Mucosa of descending colon (tissue), 3 donors: ENCODE measurements around the gene VILL. TPM values are rescaled to one million over a fixed set of nuclear protein-coding genes. Genes with fewer than 3 reads are reported as not detected.
"Not testable (repeated sequence)": the region's sequence is repeated elsewhere in the genome, so short reads cannot be mapped to it uniquely, and the experiment has no call there.

Experiments
- ATAC-seq: fragments of 200-7000 bp; cut with Tn5 transposase; one replicate; pipeline ENCODE4 v1.9.1; 2020; ENCODE audit warnings: mild to moderate bottlenecking, moderate library complexity
- DNase-seq, 3 donors: peaks; one replicate each; pipeline ENCODE4 v3.0.0-alpha.2; 2020
- H3K36me3 ChIP-seq: fragments of 200-600 bp; one replicate; pipeline ENCODE4 v1.8.0; 2021; ENCODE audit warnings: low read depth, mild to moderate bottlenecking
- H3K4me1 ChIP-seq: fragments of 200-600 bp; one replicate; pipeline ENCODE4 v1.8.0; 2021; ENCODE audit warnings: low read depth, mild to moderate bottlenecking
- H3K4me3 ChIP-seq: fragments of 200-600 bp; one replicate; pipeline ENCODE4 v1.8.0; 2021; ENCODE audit warnings: mild to moderate bottlenecking
- H3K9me3 ChIP-seq: fragments of 200-600 bp; one replicate; pipeline ENCODE4 v1.8.0; 2021; ENCODE audit warnings: mild to moderate bottlenecking
- CTCF ChIP-seq: fragments of 200-600 bp; IDR thresholded peaks from one replicate; pipeline ENCODE4 v1.8.0; 2022; ENCODE audit warnings: antibody characterized with exemption, mild to moderate bottlenecking
- intact Hi-C, 2 donors: fragments of 100-400 bp; cut with DNase I in 1 of 2; cut with micrococcal nuclease in 1 of 2; formaldehyde crosslinking; loops; one replicate each; pipeline versions ENCODE4 v1.11.0 to v1.11.1; 2022; cut with DNase I, micrococcal nuclease
- microRNA-seq: library from miRNA; unstranded; fragments of <30 nt; microRNA quantifications from one replicate; pipeline ENCODE4, GENCODE V29; 2019
- total RNA-seq, 3 donors: library from RNA; stranded (reverse); fragmentation: NEBNext Ultra II Directional in 2 of 3; extraction: Animal tissue kit (Norgen Biotek cat#: 25700) in 2 of 3; gene quantifications; one replicate each; pipeline versions ENCODE4 v1.2.1 to v1.2.4, GENCODE V29; 2021 to 2023
- donor health status: DM: no; HTN: no; CAD: no; lungs with moderate emphysema.
- donor health status: DM: no; HTN: no; CAD: no.
- donor health status: DM: no; HTN: yes; CAD: no.

Gene VILL
- total RNA-seq, 3 donors from 2014 or later, result 69.7 to 197 (median 150) TPM

- ATAC-seq, result no peak
Observed at GRCh38 chr3:38049358-38050126, 59.0 kb downstream of the VILL start.

GRCh38 chr3:38051131-38051530 lies 60.5 kb downstream of the VILL start:
- intact Hi-C loops, result no loop called here
- no peak for TF ChIP-seq CTCF
- no peaks in the 10 kb centered on the region for H3K36me3 ChIP-seq
- no peaks in the 10 kb centered on the region for H3K4me1 ChIP-seq
- no peak for ATAC-seq
- no peak for DNase-seq
- no peak overlapping the region for H3K4me3 ChIP-seq
- H3K9me3 ChIP-seq, result no peaks in the 10 kb centered on the region

More at GRCh38 chr3:38049358-38050126, 59.0 kb downstream of the VILL start:
- intact Hi-C loops, result loop anchor here in 1 of 2 donors (10.0 kb wide), 1 partner anchor 85 kb away; the partner anchor contains the start of genes ACAA1 and MYD88
- H3K4me1 ChIP-seq, result no peaks in the 10 kb centered on the region
- DNase-seq, result no peak
- no peaks in the 10 kb centered on the region for H3K9me3 ChIP-seq
- TF ChIP-seq CTCF, result no peak
- no peaks in the 10 kb centered on the region for H3K36me3 ChIP-seq
- H3K4me3 ChIP-seq, result no peak overlapping the region

GRCh38 chr3:38053286-38053685 lies 62.7 kb downstream of the VILL start:
- DNase-seq, H3K4me3 ChIP-seq, H3K9me3 ChIP-seq, H3K36me3 ChIP-seq, ATAC-seq, intact Hi-C loops, H3K4me1 ChIP-seq: not testable (repeated sequence)

- H3K4me1 ChIP-seq, H3K9me3 ChIP-seq, H3K4me3 ChIP-seq, DNase-seq, intact Hi-C loops, H3K36me3 ChIP-seq, ATAC-seq: not testable (repeated sequence)
Observed at GRCh38 chr3:38053813-38054498, 63.4 kb downstream of the VILL start.

- Histone ChIP-seq H3K36me3 (no peaks in the 10 kb centered on the region), H3K4me1 (no peaks in the 10 kb centered on the region), H3K9me3 (no peaks in the 10 kb centered on the region), H3K4me3 (no peak overlapping the region)
- intact Hi-C loops, result no loop called here
- DNase-seq, result no peak
- no peak for TF ChIP-seq CTCF
- ATAC-seq, result no peak
Observed at GRCh38 chr3:38054499-38055001, 64.0 kb downstream of the VILL start.

Small RNA genes within 50 kb of the gene (microRNA-seq; reads per million reads assigned to microRNA genes)
- 335 reads per million, percentile 75 among the genes with 10 or more reads in this experiment for gene MIR26A1

Other genes starting within 250 kb of the VILL start
- 10 to 100 TPM; 59.1 to 89.7 (median 88.1) TPM for gene CTDSPL, start 128.9 kb upstream of the VILL start, total RNA-seq
- gene PLCD1, start 38.9 kb downstream of the VILL start, total RNA-seq, result 100 to 1,000 TPM in 1 of 3 donors, 10 to 100 TPM in 2; 38.2 to 113 (median 66.5) TPM
- 1 to 10 TPM in 2 of 3 donors, under 1 TPM in 1; 0.73 to 1.7 (median 1.5) TPM for gene DLEC1, start 48.4 kb downstream of the VILL start, total RNA-seq
- gene ACAA1, start 146.3 kb downstream of the VILL start, total RNA-seq, result 100 to 1,000 TPM; 102 to 201 (median 138) TPM
- 10 to 100 TPM; 39.5 to 81.7 (median 72.4) TPM for gene MYD88, start 147.9 kb downstream of the VILL start, total RNA-seq
- gene OXSR1, start 174.8 kb downstream of the VILL start, total RNA-seq, result 10 to 100 TPM; 40.2 to 44.0 (median 41.9) TPM